MM.1S (cell line): ENCODE results near the gene KCND3.

Experiments
- EZH2 ChIP-seq: fragments of 300-600 bp; sonication (generic); optimal IDR thresholded peaks from 2 replicates; pipeline ENCODE3; 2017; ENCODE audit warnings: low read depth, mild to moderate bottlenecking, antibody characterized with exemption, low read length, mixed read lengths
- EZH2phosphoT487 ChIP-seq: fragments of 300-600 bp; sonication (generic); IDR thresholded peaks from 2 replicates; pipeline ENCODE4 v1.6.1; 2018; ENCODE audit warnings: antibody characterized with exemption, low read length
- TF ChIP-seq, protein P1 (sequence below): fragments of 300-600 bp; sonication (generic); IDR thresholded peaks from 2 replicates; pipeline ENCODE4 v1.5.1; 2016; ENCODE audit warnings: antibody characterized with exemption, low read length, mixed read lengths

DNA sequence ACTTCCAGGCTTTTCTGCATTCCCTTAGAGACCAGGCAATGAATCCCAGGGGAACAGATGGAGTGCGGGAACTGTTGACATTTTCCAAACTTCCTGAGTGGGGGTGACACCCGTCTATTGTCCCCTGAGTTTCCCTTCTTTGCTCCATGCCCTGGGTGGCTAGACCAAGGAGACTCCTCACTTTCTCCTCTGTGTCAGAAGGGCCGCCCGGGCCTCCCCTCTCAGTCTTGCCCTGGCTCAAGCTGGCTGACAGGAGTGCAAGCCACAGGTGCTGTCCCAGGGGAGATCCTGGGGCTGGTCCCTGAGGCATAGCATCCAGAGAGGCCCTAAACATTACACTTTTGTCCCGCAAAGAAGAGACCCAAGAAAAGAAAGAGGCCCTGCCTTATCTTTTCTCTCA lies 170.9 kb downstream of the KCND3 start:
- TF ChIP-seq, protein P1, sequence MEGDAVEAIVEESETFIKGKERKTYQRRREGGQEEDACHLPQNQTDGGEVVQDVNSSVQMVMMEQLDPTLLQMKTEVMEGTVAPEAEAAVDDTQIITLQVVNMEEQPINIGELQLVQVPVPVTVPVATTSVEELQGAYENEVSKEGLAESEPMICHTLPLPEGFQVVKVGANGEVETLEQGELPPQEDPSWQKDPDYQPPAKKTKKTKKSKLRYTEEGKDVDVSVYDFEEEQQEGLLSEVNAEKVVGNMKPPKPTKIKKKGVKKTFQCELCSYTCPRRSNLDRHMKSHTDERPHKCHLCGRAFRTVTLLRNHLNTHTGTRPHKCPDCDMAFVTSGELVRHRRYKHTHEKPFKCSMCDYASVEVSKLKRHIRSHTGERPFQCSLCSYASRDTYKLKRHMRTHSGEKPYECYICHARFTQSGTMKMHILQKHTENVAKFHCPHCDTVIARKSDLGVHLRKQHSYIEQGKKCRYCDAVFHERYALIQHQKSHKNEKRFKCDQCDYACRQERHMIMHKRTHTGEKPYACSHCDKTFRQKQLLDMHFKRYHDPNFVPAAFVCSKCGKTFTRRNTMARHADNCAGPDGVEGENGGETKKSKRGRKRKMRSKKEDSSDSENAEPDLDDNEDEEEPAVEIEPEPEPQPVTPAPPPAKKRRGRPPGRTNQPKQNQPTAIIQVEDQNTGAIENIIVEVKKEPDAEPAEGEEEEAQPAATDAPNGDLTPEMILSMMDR = no peak
- TF ChIP-seq EZH2 = no peak
- TF ChIP-seq EZH2phosphoT487 = no peak
